GM12878 (cell line): Measurements from ENCODE around the gene CITED2. TPM values are rescaled to one million over a fixed set of nuclear protein-coding genes. Genes with fewer than 3 reads are reported as not detected.

Source experiments
- ATF7 ChIP-seq: fragments of 450-650 bp; IDR thresholded peaks from 2 replicates; pipeline ENCODE4 v1.6.1; 2016; ENCODE audit warnings: low read depth, mild to moderate bottlenecking
- BCLAF1 ChIP-seq: fragments of 450-650 bp; IDR thresholded peaks from 2 replicates; pipeline ENCODE4 v1.6.1; 2017; ENCODE audit warnings: antibody characterized with exemption, mild to moderate bottlenecking, moderate library complexity
- CREM ChIP-seq: IDR thresholded peaks from 2 replicates; pipeline ENCODE4 v1.6.1; 2014; ENCODE audit warnings: antibody characterized with exemption, low read depth
- E2F4 ChIP-seq: IDR thresholded peaks from 2 replicates; pipeline ENCODE4 v1.6.1; 2012; ENCODE audit warnings: low read depth, low read length, improper control_type of control experiment
- FOS ChIP-seq: IDR thresholded peaks from 3 replicates; pipeline ENCODE4 v1.6.1; 2011; ENCODE audit warnings: borderline replicate concordance; ENCODE audit not compliant: insufficient read length; ENCODE audit errors: extremely low read depth
- KLF5 ChIP-seq: fragments of 450-650 bp; IDR thresholded peaks from 2 replicates; pipeline ENCODE4 v1.6.1; 2014; ENCODE audit warnings: mild to moderate bottlenecking; ENCODE audit not compliant: partially characterized antibody
- MLLT1 ChIP-seq: fragments of 450-650 bp; IDR thresholded peaks from 2 replicates; pipeline ENCODE4 v1.6.1; 2016; ENCODE audit warnings: mild to moderate bottlenecking
- NBN ChIP-seq: fragments of 450-650 bp; IDR thresholded peaks from 2 replicates; pipeline ENCODE4 v1.6.1; 2016
- NFIC ChIP-seq: IDR thresholded peaks from 2 replicates; pipeline ENCODE4 v1.6.1; 2012; ENCODE audit warnings: low read depth, mild to moderate bottlenecking, inconsistent platforms, low read length, moderate library complexity
- NFYB ChIP-seq: IDR thresholded peaks from 2 replicates; pipeline ENCODE4 v1.6.1; 2011; ENCODE audit warnings: low read depth, mild to moderate bottlenecking, low read length, improper control_type of control experiment, moderate library complexity; ENCODE audit not compliant: insufficient read depth
- NKRF ChIP-seq: fragments of 450-650 bp; conservative IDR thresholded peaks from 2 replicates; pipeline ENCODE4 v1.6.1; 2017; ENCODE audit warnings: mild to moderate bottlenecking, moderate library complexity
- PRDM15 ChIP-seq: fragments of 450-650 bp; formaldehyde crosslinking; IDR thresholded peaks from 2 replicates; pipeline ENCODE4 v1.4.0; 2020; ENCODE audit warnings: mild to moderate bottlenecking, moderate library complexity
- RBBP5 ChIP-seq: fragments of 200-600 bp; sonication (generic); conservative IDR thresholded peaks from 2 replicates; pipeline ENCODE4 v1.6.1; 2016
- SMC3 ChIP-seq: IDR thresholded peaks from 2 replicates; pipeline ENCODE4 v1.6.1; 2011; ENCODE audit warnings: low read length, improper control_type of control experiment, borderline replicate concordance
- SREBF1 ChIP-seq: IDR thresholded peaks from 2 replicates; pipeline ENCODE4 v1.6.1; 2012; ENCODE audit warnings: mild to moderate bottlenecking, low read length
- STAT3 ChIP-seq: IDR thresholded peaks from 2 replicates; pipeline ENCODE4 v1.6.1; 2011; ENCODE audit warnings: low read depth, low read length, improper control_type of control experiment
- WRNIP1 ChIP-seq: IDR thresholded peaks from 2 replicates; pipeline ENCODE4 v1.6.1; 2011; ENCODE audit warnings: low read depth, low read length, improper control_type of control experiment, borderline replicate concordance
- YY1 ChIP-seq: IDR thresholded peaks from 2 replicates; pipeline ENCODE4 v1.6.1; 2011; ENCODE audit warnings: low read depth, mild to moderate bottlenecking, low read length
- ZNF217 ChIP-seq: fragments of 450-650 bp; IDR thresholded peaks from 2 replicates; pipeline ENCODE4 v1.6.1; 2017; ENCODE audit warnings: antibody characterized with exemption, mild to moderate bottlenecking
- polyA plus RNA-seq, 11 experiments: library from polyadenylated mRNA; depleted of rRNA in 4 of 11; unstranded in 6 of 11; stranded (reverse) in 5 of 11; fragments of >200 nt; fragmentation: Nextera tagmentation in 4 of 11; fragmentation: Illumina TruSeq in 1 of 11; extraction: Ambion mirVana in 4 of 11; extraction: Trizol in 1 of 11; gene quantifications; 1 replicate in 1 of 11; 2 replicates in 10 of 11; pipeline versions ENCODE4 v1.2.1 to v1.2.3, GENCODE V29; 2011 to 2016; ENCODE audit warnings: inconsistent platforms in 2 of 11, missing spikeins in 2 of 11, low read depth in 1 of 11
- total RNA-seq, 4 experiments: library from RNA; depleted of rRNA in 3 of 4; stranded (reverse); fragments of >200 nt in 3 of 4; fragmentation: Illumina TruSeq in 1 of 4; extraction: Trizol in 1 of 4; gene quantifications; 2 replicates each; pipeline versions ENCODE4 v1.2.1 to v1.2.3, GENCODE V29; 2013 to 2021

Gene CITED2
- total and polyA plus RNA-seq, 10 of the 15 experiments (the other 5 are each of a cell fraction or from before 2014, with no cell fraction given), result 0.08 to 20.0 (median 7.3) TPM

GRCh38 chr6:139373154-139373927, 1.1 kb downstream of the CITED2 start (continued):
- TF ChIP-seq MLLT1 (no peak), WRNIP1 (no peak), BCLAF1 (0 out of 2 replicates have a peak, but pooled peaks have one; percentile 23), FOS (no peak), YY1 (peak; percentile 48; the same call in 1 of the 2 replicates), SMC3 (no peak; the same call in 1 of the 2 replicates), KLF5 (peak; percentile 53), E2F4 (no peak), NFIC (no peak), NFYB (no peak), NBN (no peak), SREBF1 (no peak), ZNF217 (peak; percentile 60; the same call in 1 of the 2 replicates), ATF7 (no peak), CREM (no peak), NKRF (peak; percentile 69; the same call in 1 of the 2 replicates), STAT3 (no peak), PRDM15 (CRISPR knock-in tag) (no peak), RBBP5 (no peak)
